GDM1 (cell line): ENCODE data around the gene GSDME.

ENCODE experiments used
- DNase-seq: peaks from one replicate; lab custom pipeline; 2025; lab: John Stamatoyannopoulos, UW

GSDME gene

DNA sequence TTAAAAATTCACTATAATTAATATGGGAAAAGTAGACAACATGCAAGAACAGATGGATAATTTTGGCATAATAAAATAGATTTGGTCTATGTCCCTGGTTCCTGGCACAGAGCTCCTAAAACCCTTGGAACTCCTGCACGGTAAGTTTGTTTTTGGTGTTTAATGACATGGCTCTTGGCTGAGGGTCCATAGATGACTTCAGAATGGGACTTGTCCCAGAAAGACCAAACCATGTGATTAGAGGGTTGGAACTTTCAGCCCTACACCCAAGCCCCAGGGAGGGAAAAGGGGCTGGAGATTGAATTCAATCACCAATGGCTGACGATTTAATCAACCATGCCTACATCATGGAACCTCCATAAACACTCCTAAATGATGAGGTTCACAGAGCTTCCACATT is 12.6 kb upstream of the GSDME start:
- no peak for DNase-seq

DNA sequence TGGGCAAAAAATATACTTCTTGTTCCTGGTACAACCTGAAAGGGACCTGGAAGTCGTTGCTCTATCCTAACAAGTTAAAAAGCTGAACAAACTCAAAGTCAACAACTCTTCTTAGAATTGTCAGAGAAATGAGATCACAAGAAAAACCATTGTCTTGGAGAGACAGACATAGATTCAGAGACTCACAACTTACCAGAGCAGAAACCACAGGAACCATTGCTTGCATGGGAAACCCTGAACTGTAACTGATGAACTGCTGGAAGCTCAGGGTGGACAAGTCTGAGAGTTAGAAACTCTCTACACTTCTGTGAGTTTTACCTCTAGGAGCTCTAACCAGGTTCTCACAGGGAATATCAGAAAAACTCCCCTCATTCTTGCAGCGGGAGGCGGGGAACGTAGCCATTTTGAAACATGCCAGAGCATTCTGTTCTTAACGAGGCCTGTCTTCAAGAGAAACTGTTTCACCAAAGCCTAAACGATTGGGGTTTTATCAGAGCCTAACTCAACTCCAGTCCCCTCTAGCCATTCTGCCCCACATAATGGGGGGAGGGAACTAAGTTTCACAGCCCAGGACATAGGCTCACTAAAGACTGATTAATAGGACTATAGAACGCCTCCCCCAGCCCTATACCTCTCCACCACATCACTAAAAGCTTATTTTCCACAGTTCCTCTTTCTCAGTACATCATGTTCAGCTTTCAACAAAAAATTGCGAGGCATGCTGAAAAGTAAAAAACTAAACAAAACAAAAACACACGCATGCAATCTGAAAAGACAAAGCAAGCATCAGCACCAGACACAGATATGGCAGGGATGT is 12.0 kb upstream of the GSDME start:
- DNase-seq = no peak

DNA sequence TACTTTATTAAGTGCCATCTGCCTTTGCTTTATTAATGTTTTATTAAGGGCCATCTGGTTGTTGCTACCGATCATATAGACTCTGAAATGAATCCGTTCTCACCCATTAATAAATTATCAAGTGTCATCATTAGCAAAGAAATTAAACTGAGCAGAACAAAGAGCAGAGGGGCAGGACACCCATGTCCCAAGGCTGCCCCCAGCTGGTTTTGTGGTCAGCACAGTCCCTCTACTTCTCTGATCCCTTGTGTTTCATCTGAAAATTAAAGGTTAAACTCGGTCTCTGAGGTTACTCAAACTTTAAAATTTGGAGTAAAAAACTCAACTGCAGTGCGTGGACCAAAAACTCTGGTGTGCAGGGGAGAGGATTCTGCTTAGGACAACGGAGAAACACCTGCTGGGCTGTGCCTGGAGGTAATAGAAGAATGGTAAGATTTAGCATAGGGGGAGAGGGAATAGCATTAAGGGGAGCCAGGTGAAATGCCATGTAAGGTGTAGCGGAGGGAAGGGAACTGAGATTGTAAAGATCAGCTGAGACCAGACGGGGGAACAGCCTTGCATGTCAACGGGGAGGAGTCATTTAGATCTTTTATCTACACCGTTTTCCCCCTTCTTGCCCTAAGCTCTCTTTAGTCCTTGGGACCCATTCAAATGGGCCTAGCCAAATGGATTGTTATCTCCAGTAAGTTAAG is 10.8 kb upstream of the GSDME start:
- DNase-seq = no peak

DNA sequence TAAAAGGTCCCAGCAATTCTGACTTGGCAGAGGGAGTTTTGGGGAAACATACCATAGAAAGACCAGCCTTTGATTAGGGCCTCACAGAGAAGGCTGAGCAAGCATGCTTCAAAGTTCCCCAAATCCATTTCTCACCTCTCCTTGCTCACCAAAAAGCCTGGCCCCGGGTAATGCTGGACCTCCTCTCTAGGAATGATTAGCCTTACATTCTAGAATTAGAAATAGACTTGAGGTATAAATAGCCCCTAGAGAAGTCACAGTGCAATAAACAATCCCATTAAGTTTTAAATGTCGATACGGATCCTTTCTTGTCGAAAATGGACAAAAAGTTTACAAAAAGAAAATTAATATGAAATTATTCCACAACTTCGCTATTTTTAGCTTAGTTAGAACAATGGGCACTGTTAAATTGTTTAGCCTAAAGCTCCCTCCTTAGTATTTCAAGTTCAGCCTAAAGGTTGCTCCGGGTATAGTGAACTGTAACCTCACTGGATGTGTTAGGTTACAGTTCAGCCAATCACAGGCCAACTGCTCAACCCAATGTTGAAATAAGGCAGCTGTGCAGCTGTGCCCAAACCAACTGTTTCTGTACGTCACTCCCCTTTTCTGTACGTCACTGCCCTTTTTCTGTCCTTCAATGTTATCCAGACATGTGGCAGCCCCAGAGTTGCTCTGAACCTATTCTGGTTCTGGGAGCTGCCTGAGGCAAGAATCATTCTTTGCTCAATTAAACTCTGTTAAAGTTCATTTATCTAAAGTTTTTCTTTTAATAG is 7.9 kb upstream of the GSDME start:
- no peak for DNase-seq

DNA sequence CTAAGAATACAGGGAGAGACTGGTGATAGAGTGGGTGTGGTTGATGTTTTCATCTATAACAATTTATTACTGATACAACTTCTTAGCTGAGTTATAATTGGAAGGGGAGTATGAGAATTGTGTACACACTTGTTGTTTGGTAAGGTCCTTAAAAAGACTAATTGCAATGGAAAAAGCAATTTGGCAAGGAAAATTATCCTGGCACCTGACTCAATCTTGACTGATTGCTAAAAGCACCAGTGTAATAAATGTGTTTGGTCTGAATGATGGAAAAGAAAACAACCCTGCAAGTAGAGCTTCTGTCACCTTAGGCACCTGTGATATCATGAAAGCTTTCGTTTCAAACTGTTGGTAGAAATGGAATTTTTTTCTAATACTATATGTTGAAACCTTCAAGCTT is 6.7 kb upstream of the GSDME start:
- no peak for DNase-seq

DNA sequence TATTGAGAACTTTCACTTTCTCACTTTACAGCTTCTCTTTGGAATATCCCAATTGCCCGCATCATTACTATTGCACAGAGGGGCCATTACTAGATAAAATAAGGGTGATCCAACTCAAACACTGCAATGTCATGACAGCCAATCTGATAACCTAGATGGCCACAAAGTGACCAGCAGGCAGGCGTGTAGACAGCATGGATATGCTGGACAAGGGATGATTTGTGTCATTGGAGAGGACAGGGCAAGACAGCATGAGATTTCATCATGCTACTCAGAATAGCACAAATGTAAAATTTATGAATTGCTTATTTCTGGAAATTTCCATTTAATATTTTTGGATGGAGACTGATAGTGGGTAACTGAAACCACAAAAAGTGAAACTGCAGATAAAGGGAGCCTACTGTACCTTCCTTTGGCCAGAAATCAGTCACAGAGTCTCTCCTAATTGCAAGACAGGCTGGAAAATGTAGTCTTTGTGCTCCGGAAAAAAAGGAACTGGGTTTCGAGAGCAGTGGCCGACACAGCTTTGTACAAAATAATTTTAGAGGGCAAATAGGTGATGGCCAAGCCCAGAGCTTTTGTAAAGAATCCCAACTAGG is 6.1 kb upstream of the GSDME start:
- no peak for DNase-seq

DNA sequence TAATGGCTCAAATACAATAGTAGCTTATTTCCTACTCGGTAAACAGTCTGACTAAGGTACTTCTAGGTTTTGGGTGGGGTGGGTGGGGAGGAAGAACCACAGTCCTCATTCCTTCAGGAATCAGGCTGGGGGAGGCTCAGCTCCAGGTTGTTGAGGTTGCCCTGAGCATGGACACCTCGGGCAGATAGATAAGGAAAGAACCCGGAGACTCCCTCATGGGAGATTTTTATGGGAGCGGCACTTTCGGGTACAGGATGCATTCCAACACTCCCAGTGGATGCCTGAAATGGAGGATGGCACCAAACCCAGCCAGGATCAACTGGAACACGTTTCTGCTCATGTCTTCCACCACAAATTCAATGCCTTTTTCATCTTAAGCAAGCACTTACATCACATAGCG is 5.5 kb upstream of the GSDME start:
- DNase-seq = no peak

DNA sequence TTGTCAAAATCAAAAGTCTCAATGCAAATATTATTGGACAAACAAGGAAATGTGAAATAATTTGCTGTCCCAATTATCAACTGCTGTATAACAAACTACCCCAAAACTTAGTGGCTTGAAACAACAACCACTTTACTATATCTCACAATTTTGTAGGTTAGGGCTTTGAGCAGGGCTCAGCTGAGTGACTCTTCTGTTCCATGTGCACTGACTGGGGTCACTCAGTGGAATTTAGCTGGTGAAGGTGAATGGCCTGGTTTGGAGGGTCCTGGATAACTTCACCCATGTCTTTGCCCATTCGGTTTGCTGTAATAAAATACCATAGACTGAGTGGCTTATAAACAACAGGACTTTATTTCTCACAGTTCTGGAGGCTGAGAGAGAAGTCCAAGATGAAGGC is 3.7 kb upstream of the GSDME start:
- DNase-seq = no peak

DNA sequence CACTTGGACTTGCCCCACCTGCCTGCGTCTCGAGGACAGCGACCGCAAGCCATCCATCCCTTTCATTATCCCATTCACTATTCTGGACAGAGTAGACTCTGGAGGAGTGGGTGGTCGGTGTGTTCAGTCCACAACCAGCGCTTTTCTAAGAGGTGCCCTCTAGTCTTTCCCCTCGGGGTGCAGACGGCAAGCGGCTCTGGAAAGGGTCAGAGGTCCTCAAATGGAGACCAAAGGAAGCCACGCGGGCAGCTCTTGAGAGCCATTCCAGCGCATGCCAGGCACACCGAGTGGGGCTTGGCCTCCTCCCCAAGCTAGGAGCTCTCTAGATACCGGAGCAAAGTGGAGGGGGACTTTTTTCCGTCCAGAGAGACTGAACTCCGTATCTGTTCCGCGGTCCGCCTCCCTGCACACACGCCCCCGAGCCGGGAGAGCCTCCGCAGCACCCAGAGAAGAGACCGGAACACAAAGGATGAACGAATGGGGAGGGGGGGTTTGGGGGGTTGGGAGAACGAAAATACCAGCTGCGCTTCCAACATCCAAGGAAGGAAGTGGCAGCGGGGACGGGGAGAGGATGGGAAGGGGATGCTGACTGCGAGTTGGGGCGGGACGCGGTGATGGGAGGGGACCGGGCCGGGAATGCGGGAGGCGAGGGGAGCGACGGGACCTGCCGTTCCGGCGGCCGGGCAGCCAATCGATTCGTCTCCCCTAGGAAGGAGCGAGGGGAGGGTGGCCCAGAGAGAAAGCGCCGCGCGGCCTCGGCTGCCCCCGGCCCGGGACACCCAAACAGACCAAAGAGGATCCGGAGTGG is 515 bp downstream of the GSDME start:
- DNase-seq = no peak

DNA sequence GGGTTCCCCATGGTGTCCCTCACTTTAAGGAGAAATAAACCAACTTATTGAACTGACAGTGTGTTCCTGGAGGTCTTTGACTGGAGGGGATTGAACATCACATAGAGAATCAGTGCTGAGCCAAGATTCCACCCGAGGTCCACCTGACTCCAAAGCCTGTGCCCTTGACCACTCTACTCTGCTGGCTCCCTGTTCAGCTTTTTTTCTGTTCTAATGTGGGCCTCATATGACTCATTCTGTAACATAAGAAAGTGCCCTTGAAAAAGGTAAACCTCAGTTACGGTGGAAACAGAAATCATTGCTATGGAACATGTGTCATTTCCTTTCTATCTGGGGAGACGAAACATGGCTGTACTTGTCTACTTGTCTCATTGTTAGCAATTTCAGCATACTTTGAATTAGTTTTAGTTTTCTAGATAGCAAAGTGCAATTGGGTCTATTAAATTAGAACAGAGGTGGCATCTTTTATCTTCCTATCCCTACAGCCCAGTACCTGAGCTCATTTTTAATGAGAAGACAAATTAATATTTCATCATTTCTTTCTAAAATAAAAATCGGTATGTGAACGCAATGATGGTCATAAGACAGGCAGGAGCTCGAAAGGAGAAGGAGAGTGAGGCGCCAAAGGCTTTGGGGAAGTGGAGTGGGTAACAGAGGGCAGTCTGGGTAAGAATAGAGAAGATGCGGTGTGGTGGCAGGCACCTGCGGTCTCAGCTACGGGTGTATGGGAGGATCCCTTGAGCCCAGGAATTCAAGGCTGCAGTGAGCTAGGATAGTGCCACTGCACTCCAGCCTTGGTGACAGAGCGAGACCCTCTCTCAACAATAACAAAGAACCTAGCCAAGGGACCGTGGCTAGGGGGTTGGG is 1.5 kb downstream of the GSDME start:
- peak; percentile 9 for DNase-seq

DNA sequence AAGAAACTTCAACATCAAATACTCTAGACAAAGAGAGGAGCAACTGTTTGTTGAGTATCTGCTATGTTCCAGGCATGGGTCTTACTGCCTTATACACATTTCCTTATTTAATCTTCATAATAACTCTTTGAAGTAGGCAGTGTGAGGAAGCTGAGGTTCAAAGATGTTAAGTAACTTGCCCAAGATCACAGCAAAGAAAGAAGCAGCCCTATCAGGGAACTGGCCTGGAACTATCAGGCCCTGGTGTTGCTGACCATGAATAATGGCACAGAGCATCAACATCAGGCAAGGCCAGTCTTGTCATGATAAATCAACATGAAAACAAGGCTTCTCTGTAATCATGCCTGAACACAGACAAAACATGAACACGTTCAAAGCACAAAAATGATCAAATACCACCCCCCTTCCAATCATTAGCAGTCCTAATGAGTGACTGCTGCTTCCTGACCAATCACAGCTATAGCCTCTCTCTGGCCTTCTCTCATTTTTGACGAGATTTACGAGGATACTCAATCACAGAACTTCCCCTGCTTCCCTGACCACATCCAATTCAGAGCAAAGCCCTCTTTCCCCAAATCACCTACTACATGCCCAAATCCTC is 2.3 kb downstream of the GSDME start:
- no peak for DNase-seq

DNA sequence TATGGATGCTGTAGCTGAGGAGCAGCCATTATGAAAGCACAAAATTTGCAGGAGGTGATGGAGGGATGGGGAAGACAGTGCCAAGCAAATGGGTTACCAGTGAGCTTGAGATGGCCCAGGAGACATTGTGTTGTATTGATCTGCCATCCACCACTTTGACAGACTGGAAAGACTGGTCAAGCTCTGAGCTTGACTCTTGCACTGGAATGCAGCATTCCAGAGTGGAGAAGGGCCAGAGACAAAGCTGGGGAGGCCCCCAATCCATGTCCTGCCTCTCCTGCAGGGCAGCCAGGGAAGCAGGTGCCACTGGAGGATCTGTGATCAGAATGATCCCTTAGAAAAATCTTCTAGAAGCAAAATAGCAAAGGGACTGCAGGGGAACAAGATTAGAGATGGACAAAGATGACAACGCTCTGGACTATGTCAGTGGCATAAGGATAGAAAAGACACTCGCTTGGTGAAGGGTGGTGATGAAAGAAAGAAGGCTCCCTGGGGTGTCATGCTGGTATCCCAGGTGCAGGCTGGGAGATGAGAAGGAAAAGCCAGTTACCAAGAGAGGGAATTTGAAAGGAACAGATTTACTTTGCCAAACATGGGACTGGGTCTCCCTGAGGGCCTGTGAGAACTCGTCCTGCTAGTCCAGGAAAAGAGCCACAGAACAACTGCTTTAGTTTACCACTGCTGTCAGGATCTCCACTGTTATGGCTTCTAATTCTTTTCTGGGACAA is 5.0 kb downstream of the GSDME start:
- no peak for DNase-seq

DNA sequence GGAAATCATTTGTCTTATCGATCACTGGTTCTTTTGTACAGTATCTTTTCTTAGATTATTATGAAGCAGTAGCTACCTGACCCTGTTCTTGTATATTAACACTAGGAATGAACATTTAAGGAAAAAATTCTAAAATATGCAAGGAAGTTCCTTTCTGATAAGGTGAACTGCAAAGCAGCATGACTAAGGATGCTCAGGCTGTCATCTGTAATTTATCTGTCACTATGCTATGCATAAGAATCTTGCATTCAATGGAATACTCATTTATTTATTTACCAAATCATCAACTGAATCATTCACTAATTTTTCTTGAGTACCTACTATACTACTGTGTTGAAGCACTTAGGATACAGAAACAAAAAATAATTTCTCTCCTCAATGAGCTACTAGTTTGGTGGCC is 5.8 kb downstream of the GSDME start:
- no peak for DNase-seq

DNA sequence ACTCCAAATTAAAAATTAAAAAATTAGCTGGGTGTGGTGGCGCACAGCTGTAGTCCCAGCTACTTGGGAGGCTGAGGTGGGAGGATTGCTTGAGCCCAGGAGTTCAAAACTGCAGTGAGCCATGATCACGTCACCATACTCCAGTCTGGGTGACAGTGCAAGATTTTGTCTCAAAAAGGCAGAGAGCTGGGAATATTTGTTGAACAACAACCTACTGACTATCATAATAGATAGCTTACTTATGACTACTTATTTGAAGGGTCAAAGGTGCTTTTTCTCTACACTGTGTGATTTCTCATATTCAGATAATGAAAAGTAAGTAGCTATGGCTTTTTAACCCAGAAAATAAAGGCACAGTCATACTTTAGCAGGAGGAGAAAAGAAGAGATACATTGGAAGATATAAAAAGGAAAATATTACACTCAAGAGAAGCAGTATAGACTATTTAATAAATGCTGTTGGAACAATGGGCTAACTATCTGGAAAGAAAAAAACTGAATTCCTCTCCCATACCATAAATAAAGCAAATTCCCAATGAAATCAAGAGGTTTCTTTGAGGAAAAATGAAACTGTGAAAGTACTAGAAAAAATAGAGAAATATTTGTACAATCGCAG is 6.7 kb downstream of the GSDME start:
- no peak for DNase-seq

DNA sequence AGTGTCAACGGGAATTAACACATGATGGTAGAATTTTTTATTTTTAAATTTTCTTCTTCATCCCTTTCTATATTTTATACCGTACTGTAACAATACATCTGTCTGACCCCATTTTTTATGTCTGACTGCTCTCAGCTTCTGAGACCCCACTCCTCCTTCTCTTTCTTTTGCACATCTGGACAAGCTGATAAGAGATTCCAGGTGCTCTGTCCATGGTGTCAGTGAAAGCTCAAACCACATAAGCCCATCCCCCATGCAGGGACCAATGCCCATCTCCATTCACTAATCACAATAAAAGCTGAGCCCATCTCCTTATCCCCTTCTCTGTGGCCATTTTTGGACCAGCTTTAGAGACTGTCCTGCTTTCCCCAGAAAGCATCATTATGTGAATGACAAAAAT is 8.7 kb downstream of the GSDME start:
- DNase-seq = no peak

DNA sequence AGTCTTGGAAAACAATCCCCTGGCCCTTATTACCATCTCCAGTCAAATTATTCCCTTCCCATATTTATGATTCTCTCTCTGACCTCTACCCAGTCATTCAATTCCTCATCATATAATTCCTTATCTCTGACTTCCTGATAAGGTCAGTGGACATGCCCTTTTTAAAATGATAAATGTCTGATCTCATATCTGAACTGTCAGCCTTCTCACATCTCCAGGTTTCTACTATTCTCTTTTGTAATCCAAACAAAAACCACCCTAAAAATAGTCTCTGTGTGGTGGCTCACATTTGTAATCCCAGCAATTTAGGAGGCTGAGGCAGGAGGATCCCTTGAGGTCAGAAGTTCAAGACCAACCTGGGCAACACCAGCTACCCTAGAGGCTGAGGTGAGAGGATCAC is 11.9 kb downstream of the GSDME start:
- DNase-seq = no peak

DNA sequence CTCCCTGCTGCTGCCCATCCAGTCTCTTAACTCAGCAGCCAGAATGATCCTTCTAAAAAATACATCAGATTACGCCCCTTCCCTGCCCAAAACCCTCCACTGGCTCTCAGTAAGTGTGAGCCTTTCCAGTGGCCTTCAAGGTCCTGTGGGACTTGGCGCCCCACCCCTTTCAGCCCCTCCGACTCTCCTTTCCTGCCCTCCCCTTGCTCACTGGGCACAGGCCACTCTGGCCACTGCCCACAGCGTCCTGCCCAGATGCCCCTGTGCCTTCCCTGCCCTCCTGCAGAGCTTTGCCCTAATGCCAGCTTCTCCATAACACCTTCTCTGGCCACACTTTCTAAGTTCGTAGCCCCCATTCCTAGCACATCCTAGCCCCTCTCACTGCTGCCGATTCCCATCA is 13.8 kb downstream of the GSDME start:
- no peak for DNase-seq

DNA sequence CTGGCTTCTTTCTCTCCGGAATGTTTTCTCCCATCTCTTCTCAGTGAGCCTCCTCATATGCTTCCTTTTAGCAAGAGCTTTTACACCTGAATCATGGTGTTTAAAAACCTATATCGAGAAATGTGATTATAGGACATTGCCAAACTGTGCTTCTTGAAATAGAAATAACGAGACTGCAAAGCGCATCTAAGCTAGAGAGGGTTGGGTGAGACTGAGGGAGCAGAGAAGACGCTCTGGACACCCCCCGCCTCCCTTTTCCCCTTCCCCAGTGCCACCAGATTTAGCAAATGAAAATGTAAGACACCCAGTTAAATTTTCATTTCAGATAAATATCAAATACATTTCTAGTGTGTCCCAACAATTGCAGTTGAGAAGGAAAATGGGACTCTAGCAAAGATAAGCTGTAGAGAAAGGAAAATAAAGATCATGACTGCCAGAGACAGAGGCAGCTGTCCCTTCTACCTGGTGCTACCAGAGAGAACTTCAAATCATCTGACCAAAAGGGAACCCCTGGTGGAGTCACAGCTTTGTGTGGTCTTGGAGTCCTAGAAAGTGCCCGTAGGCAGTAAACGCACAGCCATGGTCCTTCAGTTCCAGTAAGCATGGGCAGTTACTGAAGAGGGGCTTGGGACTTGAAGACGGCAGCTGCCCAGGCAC is 14.6 kb downstream of the GSDME start:
- DNase-seq = no peak
